T-helper 22 cell (primary cell): ENCODE measurements around the gene KCNJ18.
"Not testable (repeated sequence)": the region's sequence is repeated elsewhere in the genome, so short reads cannot be mapped to it uniquely, and the experiment has no call there.

Experiments
- DNase-seq: peaks from one replicate; pipeline ENCODE4 v3.0.0-alpha.2; 2020; ENCODE audit warnings: low read depth

The KCNJ18 gene

DNA sequence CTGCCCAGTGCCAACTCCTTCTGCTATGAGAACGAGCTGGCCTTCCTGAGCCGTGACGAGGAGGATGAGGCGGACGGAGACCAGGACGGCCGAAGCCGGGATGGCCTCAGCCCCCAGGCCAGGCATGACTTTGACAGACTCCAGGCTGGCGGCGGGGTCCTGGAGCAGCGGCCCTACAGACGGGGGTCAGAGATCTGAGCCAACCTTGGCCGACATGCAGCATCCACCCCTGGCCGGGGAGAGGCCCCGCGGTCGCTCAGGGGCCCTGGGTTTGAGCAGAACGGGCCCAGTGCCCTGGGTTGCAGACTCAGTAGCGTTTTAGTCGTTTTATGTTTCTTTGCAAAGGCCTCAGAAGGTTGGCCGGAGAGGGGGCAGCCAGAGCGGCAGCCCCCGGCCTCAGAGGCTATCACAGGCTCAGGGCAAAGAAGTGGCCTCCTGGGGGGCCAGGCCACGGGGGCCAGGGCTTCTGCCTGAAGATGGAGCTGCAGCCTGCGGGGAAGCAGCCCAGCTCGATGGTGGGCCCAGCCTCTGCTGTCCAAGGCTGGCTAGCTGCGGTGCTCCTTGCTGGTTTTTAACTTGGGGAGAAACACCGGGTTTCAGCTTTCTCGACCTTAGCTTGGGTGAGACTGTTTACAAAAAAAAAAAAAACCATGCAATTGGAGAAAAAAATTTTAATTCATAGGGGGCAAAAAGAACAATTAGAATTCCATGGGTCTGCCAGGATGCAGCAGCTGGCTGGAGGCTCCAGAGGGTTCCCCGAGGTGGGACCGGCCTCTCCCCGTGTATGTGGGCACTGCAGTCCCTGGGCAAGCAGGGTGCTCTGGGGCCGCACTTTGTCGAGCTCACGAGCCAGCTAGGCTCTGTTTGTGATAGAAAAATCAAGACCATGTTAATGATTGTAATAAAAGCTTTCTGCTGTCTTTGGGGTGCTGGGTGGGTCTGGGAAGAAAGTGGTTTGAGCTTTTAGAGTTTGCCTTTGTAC, 11.9 kb downstream of the KCNJ18 start:
- DNase-seq = not testable (repeated sequence)

GRCh38 chr17:21705021-21705601, 12.8 kb downstream of the KCNJ18 start:
- no peak for DNase-seq

DNA sequence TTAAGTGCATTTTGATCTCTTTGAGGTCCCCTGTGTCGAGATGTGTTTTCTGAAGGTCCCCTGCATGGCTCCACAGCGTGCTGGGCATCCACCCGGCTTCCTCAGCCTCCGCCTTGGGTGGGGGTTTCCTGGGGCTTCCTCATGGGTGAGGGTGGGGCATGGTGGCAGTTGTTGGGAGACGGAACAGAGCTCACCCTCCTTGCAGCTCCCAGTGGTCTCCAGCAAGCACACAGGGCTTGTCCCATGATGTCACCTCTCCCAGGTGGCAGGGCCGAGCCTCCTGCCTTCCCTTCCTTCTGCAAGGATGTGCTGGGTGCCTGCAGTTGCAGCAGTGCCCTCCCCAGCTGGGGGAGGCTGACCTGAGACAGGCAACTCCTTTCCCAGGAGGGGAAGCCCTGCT, 13.4 kb downstream of the KCNJ18 start:
- DNase-seq = not testable (repeated sequence)

DNA sequence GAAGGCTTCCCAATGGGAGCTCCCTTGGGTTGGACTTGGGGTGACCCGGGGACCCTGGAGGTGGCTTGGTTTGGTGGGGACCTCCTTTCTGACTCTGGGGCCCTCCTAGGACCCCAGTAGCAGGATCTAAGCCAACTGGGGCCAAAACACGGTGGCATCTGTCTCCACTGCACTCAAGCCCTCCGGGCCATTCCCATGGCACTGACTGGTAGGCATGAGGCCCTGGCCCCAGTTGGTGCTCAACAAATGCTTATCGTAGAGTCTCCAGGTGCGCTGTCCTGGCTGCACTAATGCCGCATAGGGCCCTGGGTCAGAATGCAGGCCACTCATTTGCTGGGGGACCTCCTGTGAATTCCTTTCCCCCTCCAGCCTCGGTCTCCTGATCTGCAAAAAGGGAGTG, 14.2 kb downstream of the KCNJ18 start:
- not testable (repeated sequence) for DNase-seq

GRCh38 chr17:21707131-21707530, 14.8 kb downstream of the KCNJ18 start:
- not testable (repeated sequence) for DNase-seq

- not testable (repeated sequence) for DNase-seq
These were observed 15.6 kb downstream of the KCNJ18 start for GRCh38 chr17:21707711-21708611.

- DNase-seq = not testable (repeated sequence)
These were observed 16.6 kb downstream of the KCNJ18 start for GRCh38 chr17:21708612-21709535.

DNA sequence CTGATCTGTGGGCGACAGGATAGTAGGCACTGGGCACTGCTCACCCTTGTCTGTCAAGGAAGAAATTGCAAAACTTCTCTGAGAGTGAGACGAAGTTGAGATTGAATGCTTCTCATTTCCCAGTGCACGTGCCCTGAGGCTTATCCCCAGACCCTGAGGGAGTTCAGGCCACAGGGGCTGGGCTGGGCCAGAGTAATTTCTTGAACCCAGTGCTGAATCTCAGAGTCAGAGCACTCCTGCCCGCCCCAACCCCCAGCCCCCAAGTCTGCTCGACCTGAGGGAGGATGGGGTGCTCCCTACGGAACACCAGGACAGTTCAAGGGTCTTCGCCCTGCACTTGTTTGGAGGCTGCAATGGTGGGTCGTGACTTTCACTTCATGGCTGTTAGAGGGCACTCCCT, 17.7 kb downstream of the KCNJ18 start:
- not testable (repeated sequence) for DNase-seq

DNA sequence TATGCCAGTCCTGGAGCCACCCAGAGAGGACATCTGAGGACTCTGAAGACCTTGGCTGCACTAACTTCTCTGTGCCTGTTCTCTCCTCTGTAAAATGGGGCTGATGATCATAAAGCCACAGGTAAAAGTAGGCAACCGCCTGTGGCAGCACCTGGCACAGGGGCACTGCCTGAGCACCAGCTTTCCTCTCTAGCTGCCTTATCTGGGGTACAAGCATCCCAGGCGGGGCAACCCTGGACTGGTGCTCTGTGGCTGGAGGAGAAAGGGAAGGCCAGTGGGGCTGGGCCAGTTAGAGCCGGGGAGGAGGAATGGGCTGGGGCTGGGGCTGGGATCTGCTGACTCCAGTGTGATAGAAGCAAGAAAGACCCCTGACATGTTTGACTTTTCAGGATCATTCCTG, 18.2 kb downstream of the KCNJ18 start:
- not testable (repeated sequence) for DNase-seq

DNA sequence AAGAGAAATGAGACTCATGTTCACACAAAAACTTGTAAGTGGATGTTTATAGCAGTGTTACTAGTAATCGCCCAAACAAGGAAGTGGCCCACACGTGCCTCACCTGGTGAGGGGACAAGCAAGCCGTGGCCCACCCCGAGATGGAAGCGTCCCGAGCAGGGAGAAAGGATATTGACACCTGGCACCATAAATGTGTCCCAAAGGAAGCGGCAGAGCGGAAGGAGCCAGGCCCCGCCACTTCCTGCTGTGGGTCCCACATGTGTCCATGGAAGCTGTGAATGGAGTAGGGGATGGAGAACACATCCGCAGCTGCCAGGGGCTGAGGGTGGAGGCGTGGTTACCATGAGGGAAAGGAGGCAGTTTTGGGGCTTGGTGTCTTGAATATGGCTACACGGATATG, 18.9 kb downstream of the KCNJ18 start:
- DNase-seq = no peak

DNA sequence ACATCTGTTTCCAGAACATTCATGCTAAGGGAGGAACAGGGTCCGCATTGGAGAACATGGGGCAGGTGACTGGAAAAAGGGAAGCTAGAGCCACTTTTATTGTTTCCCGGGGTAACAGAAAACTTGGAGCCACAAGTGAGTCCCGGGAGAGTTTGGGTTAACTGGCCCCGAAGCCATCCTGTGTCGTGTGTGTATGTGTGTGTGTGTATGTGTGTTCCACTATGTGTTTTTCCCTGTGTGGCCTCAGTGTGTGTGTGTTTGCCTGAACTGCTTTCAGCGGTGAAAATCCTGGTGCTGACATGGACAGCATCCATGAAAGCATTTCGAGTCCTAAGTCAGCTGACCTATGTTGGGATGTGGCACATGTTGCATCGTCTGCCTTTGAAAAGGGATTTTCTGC, 20.7 kb downstream of the KCNJ18 start:
- not testable (repeated sequence) for DNase-seq

DNA sequence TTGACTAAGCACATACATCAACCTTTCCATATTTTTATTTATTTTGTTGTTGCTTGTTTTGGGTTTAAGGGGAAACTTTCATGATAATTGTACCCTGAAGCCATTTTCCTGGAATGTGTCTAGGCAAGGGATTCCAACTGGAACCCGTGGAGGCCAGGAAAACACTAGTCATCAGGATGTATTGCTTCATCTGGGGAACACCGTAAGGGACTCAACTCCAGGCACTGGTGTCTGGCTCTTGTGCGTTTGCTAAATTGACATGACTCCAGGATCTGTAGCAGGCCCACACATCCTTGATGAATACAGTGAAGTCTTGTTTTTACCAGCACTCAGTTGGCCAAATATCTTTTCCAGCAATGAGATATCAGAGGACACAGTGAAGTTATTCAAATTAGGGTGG, 21.3 kb downstream of the KCNJ18 start:
- DNase-seq = not testable (repeated sequence)

DNA sequence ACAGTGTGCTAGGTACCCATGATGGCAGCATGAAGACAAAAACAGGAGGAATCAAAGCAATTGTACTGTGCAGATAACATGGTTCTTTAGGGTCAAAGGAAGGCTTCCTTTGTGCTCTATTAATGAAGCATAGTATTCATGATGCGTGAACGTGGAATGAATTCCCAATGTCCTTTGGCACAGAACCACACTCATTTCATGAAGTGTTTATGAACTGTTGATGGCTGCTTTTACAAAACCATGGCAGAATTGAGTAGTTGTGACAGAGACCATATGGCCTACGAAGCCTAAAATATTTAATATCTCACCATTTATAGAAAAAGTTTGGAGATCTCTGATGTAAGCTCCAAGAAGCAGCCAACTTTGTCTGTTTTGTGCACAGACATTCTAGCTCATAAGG, 22.4 kb downstream of the KCNJ18 start:
- not testable (repeated sequence) for DNase-seq

- DNase-seq = not testable (repeated sequence)
These were observed 23.6 kb downstream of the KCNJ18 start for GRCh38 chr17:21715877-21716276.

DNA sequence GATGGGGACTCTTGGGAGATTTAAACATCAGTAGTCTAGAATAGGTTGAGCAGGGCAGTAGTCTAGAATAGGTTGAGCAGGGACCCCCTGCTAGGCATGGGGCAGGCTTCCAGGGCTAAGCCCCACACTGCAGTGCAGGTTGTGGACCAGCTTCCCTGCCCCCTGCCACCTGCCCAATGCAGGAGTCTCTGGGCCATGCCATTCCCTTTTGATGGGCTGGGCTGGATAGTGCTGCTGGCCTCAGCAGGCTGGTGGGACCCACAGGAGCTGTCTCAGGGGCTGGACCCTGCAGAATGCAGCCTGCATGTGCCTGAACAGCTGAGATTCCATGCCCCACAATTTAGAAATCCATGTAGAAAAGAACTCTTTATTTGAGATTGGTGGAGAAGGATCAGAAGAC, 26.6 kb downstream of the KCNJ18 start:
- not testable (repeated sequence) for DNase-seq

DNA sequence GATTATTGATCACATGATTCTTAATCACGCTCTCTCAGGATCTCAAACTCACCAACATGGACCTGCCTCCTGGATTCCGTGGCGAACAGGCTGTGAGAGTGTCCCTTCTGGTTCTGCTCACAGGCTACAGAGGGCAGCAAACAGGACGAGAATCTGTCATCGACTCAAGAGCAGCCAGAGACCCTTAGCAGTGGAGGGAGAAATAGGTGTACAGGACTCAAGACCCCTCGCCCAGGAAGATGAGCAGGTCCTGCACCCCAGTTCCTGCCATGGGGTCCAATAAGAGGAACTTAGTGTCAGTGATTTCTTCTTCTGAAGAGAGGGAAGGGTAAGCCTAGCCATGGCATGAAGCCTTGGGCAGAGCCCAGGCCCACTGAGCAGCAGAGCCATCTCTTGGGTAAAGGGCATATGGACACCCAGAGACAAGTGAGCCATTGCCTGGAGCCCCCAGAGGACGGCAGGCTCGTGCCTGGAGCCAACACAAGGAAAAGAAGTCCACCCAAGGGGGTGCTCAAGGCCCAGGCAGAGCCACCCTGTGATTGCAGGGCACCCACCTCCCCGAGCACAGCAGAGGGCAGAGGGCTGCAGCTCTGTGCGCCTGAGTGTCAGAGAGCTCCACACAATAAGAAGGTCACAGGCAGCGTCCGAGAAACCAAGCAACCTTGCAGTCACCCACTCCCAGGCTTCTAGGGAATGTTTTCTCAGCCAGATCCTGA, 27.3 kb downstream of the KCNJ18 start:
- DNase-seq = not testable (repeated sequence)

DNA sequence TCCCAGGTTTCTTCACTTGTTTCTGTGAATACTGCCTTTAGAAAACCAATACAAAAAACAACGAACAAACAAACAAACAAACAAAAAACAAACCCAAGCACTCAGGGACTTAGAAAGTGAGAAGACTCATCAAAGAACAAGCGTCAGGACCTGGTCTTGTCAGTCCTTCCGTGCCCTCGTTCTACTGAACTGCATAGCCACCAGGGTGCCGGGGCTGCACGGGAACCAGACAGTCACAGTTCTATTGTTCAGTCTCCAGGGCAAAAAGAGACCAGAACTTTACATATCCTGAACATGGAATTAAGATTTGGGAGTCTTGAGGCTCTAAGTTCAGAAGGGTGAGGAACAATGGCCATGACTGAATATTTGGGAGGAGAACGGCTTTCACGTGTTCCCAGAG, 28.2 kb downstream of the KCNJ18 start:
- DNase-seq = not testable (repeated sequence)

- not testable (repeated sequence) for DNase-seq
These were observed 29.9 kb downstream of the KCNJ18 start for GRCh38 chr17:21722268-21722667.

GRCh38 chr17:21724216-21725006, 32.1 kb downstream of the KCNJ18 start:
- not testable (repeated sequence) for DNase-seq
